ENCODE data around the gene MBNL2. TPM values are rescaled to one million over a fixed set of nuclear protein-coding genes. Genes with fewer than 3 reads are reported as not detected.

MBNL2 gene
- total and polyA plus RNA-seq, 2 of the 13 experiments (the other 11 are each of a cell fraction or from before 2014, with no cell fraction given) = 30.8 to 59.0 TPM

DNA sequence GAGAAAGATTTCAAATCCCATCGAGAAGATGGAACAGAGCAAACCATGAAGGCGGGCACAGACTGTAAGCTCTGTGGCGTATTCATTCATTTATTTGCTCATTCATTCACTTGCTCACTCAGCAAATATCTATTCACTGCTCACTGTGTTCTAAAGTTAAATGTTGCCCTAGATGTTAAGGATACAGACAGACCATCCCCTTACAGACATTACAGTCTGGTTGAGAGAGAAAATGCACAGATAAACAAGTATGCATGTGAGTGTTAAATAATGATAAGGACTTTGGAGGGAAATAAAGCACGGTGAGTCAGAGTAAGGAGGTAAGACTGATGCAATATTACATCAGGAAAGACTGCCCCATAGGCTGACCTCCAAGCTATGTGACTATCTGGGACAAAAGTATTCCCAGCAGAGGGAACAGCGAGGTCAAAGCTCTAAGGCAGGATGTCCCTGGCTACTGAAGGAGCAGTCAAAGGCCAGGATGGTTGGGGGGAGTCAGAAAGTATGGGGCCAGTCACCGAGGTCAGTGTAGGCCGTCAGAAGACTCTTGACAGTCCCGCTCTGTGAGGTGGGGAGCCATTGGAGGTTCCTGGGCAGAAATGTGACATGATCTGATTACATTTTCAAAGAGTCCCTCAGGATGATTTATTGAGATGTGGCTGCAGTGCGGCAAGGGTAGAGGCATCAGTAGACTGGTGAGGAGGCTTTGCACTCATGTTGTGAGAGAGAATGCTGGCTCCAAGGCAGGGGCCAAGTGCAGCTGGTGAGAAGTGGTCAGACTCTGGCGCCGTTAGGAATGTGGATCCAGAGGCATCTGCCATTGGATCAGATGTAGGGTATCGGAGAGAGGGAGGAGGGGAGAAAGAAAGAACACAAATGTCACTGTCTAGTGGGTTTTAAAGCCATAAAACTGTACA, 37.9 kb downstream of the MBNL2 start (continued):
- TF ChIP-seq, protein P1, sequence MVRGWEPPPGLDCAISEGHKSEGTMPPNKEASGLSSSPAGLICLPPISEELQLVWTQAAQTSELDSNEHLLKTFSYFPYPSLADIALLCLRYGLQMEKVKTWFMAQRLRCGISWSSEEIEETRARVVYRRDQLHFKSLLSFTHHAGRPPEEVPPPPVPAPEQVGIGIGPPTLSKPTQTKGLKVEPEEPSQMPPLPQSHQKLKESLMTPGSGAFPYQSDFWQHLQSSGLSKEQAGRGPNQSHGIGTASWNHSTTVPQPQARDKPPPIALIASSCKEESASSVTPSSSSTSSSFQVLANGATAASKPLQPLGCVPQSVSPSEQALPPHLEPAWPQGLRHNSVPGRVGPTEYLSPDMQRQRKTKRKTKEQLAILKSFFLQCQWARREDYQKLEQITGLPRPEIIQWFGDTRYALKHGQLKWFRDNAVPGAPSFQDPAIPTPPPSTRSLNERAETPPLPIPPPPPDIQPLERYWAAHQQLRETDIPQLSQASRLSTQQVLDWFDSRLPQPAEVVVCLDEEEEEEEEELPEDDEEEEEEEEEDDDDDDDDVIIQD (CRISPR knock-in tag; IDR thresholded peaks at IDR 0.05; ENCODE audit: low read depth) = peak; percentile 86
- 0 out of 2 replicates have a peak, but pooled peaks have one; percentile 52 for TF ChIP-seq SMAD3 (CRISPR knock-in tag; IDR thresholded peaks at IDR 0.05)
- TF ChIP-seq, protein P2, sequence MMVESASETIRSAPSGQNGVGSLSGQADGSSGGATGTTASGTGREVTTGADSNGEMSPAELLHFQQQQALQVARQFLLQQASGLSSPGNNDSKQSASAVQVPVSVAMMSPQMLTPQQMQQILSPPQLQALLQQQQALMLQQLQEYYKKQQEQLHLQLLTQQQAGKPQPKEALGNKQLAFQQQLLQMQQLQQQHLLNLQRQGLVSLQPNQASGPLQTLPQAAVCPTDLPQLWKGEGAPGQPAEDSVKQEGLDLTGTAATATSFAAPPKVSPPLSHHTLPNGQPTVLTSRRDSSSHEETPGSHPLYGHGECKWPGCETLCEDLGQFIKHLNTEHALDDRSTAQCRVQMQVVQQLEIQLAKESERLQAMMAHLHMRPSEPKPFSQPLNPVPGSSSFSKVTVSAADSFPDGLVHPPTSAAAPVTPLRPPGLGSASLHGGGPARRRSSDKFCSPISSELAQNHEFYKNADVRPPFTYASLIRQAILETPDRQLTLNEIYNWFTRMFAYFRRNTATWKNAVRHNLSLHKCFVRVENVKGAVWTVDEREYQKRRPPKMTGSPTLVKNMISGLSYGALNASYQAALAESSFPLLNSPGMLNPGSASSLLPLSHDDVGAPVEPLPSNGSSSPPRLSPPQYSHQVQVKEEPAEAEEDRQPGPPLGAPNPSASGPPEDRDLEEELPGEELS (CRISPR knock-in tag; IDR thresholded peaks at IDR 0.05) = peak; percentile 79
- TF ChIP-seq MXI1 (IDR thresholded peaks at IDR 0.05; ENCODE audit: borderline replicate concordance, low read depth, low read length) = no peak; the same call in 2 of the 3 replicates
- 0 out of 2 replicates have a peak, but pooled peaks have one; percentile 29 for TF ChIP-seq SPEN (CRISPR knock-in tag; IDR thresholded peaks at IDR 0.05; ENCODE audit: low read depth)
- TF ChIP-seq, protein P3, sequence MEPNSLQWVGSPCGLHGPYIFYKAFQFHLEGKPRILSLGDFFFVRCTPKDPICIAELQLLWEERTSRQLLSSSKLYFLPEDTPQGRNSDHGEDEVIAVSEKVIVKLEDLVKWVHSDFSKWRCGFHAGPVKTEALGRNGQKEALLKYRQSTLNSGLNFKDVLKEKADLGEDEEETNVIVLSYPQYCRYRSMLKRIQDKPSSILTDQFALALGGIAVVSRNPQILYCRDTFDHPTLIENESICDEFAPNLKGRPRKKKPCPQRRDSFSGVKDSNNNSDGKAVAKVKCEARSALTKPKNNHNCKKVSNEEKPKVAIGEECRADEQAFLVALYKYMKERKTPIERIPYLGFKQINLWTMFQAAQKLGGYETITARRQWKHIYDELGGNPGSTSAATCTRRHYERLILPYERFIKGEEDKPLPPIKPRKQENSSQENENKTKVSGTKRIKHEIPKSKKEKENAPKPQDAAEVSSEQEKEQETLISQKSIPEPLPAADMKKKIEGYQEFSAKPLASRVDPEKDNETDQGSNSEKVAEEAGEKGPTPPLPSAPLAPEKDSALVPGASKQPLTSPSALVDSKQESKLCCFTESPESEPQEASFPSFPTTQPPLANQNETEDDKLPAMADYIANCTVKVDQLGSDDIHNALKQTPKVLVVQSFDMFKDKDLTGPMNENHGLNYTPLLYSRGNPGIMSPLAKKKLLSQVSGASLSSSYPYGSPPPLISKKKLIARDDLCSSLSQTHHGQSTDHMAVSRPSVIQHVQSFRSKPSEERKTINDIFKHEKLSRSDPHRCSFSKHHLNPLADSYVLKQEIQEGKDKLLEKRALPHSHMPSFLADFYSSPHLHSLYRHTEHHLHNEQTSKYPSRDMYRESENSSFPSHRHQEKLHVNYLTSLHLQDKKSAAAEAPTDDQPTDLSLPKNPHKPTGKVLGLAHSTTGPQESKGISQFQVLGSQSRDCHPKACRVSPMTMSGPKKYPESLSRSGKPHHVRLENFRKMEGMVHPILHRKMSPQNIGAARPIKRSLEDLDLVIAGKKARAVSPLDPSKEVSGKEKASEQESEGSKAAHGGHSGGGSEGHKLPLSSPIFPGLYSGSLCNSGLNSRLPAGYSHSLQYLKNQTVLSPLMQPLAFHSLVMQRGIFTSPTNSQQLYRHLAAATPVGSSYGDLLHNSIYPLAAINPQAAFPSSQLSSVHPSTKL (CRISPR knock-in tag; IDR thresholded peaks at IDR 0.05) = peak; percentile 85
- no peak for TF ChIP-seq ZNF552 (CRISPR knock-in tag; IDR thresholded peaks at IDR 0.05; ENCODE audit: borderline replicate concordance)
- 0 out of 2 replicates have a peak, but pooled peaks have one; percentile 31 for TF ChIP-seq JUN (CRISPR knock-in tag; IDR thresholded peaks at IDR 0.05)
- 0 out of 2 replicates have a peak, but pooled peaks have one; percentile 25 for TF ChIP-seq HOXA5 (CRISPR knock-in tag; IDR thresholded peaks at IDR 0.05)
- TF ChIP-seq, protein P4, sequence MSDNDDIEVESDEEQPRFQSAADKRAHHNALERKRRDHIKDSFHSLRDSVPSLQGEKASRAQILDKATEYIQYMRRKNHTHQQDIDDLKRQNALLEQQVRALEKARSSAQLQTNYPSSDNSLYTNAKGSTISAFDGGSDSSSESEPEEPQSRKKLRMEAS (IDR thresholded peaks at IDR 0.05) = 0 out of 2 replicates have a peak, but pooled peaks have one; percentile 32
- TF ChIP-seq ZNF549 (CRISPR knock-in tag; IDR thresholded peaks at IDR 0.05) = no peak
- TF ChIP-seq KDM1A (CRISPR knock-in tag; IDR thresholded peaks at IDR 0.05) = no peak
- no peak for TF ChIP-seq EED (CRISPR knock-in tag; IDR thresholded peaks at IDR 0.05)
- no peak for TF ChIP-seq SIX1 (CRISPR knock-in tag; IDR thresholded peaks at IDR 0.05; ENCODE audit: borderline replicate concordance)
- TF ChIP-seq NR2F2 (IDR thresholded peaks at IDR 0.05; ENCODE audit: borderline replicate concordance, low read depth) = peak; percentile 54; the same call in 1 of the 2 replicates
- TF ChIP-seq RBM22 (optimal IDR thresholded peaks at IDR 0.05; ENCODE audit: low read length) = peak; percentile 87
- TF ChIP-seq, protein P5, sequence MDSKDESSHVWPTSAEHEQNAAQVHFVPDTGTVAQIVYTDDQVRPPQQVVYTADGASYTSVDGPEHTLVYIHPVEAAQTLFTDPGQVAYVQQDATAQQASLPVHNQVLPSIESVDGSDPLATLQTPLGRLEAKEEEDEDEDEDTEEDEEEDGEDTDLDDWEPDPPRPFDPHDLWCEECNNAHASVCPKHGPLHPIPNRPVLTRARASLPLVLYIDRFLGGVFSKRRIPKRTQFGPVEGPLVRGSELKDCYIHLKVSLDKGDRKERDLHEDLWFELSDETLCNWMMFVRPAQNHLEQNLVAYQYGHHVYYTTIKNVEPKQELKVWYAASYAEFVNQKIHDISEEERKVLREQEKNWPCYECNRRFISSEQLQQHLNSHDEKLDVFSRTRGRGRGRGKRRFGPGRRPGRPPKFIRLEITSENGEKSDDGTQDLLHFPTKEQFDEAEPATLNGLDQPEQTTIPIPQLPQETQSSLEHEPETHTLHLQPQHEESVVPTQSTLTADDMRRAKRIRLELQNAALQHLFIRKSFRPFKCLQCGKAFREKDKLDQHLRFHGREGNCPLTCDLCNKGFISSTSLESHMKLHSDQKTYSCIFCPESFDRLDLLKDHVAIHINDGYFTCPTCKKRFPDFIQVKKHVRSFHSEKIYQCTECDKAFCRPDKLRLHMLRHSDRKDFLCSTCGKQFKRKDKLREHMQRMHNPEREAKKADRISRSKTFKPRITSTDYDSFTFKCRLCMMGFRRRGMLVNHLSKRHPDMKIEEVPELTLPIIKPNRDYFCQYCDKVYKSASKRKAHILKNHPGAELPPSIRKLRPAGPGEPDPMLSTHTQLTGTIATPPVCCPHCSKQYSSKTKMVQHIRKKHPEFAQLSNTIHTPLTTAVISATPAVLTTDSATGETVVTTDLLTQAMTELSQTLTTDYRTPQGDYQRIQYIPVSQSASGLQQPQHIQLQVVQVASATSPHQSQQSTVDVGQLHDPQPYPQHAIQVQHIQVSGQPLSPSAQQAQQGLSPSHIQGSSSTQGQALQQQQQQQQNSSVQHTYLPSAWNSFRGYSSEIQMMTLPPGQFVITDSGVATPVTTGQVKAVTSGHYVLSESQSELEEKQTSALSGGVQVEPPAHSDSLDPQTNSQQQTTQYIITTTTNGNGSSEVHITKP (CRISPR knock-in tag; IDR thresholded peaks at IDR 0.05; ENCODE audit: low read depth) = 0 out of 2 replicates have a peak, but pooled peaks have one; percentile 54
